ENCODE data around the gene GJA9. TPM values are rescaled to one million over a fixed set of nuclear protein-coding genes. Genes with fewer than 3 reads are reported as not detected.

GJA9 gene
- total and polyA plus RNA-seq, 2 experiments from 2014 or later = 0.21 TPM; not detected in 1

- H3K79me2 ChIP-seq (replicated peaks; ENCODE audit: insufficient read depth) = no peaks in the 10 kb centered on the region; the same call in 1 of the 2 replicates
- Mint-ChIP-seq H3K27ac (no peak overlapping the region), H3K36me3 (ENCODE audit: low read depth) (peaks cover 51% of the 10 kb centered on the region), H3K4me3 (no peak overlapping the region), H3K9me3 (no peaks in the 10 kb centered on the region), H3K27me3 (ENCODE audit: insufficient read depth, low read depth, poor library complexity) (no peaks in the 10 kb centered on the region), H3K4me1 (no peaks in the 10 kb centered on the region)
- H2AFZ ChIP-seq = no peak overlapping the region
- H3K9me2 ChIP-seq (ENCODE audit: insufficient read depth) = no peaks in the 10 kb centered on the region
- DNase-seq (ENCODE audit: low spot score) (no peak), ATAC-seq (no peak)
- H3K27me3 ChIP-seq (ENCODE audit: insufficient read depth) = no peaks in the 10 kb centered on the region
- no peak overlapping the region for H3K27ac ChIP-seq (ENCODE audit: low read depth)
- H3K36me3 ChIP-seq (ENCODE audit: insufficient read depth) = peaks cover 18% of the 10 kb centered on the region; the same call in 1 of the 2 replicates
- 0 out of 2 replicates have a peak, but pooled peaks cover 3% of the 10 kb centered on the region for H3K4me1 ChIP-seq (ENCODE audit: insufficient read depth)
- TF ChIP-seq EZH2phosphoT487 (IDR thresholded peaks at IDR 0.05; ENCODE audit: unreplicated experiment) (no peak), EZH2 (IDR thresholded peaks at IDR 0.05; ENCODE audit: low read depth, unreplicated experiment) (no peak), ETS1 (IDR thresholded peaks at IDR 0.05) (no peak), JUNB (IDR thresholded peaks at IDR 0.05; ENCODE audit: unreplicated experiment) (no peak)
- H3F3A ChIP-seq (replicated peaks; ENCODE audit: low read depth) = no peaks in the 10 kb centered on the region
- H3K4me2 ChIP-seq = no peak overlapping the region
- H3K4me3 ChIP-seq = no peak overlapping the region
- H4K20me1 ChIP-seq (replicated peaks; ENCODE audit: insufficient read depth) = 0 out of 2 replicates have a peak, but pooled peaks cover 9% of the 10 kb centered on the region
Observed at GRCh38 chr1:38848071-38848470, 33.3 kb downstream of the GJA9 start.

DNA sequence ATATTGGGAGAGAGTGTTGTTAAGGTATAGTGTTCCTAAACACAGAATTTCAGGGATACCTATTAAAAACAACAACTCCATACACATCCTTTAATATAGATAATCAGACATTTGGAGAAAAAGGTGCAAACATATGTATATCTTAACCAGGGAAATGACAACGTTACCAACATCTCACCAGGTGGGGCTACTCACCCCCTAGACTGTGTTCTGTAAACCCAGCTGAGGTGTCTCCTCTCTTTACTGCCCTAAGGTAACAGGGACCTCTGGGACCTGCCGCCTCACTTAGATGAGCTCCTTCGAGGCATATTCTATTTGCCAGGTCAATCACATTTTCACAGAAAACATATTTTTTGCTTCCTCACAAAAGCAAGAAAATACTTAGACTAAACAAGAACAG, 35.2 kb downstream of the GJA9 start:
- peaks cover 10% of the 10 kb centered on the region; the same call in 1 of the 2 replicates for H3K36me3 ChIP-seq (ENCODE audit: insufficient read depth)
- no peak overlapping the region for H3K27ac Mint-ChIP-seq
- H2AFZ ChIP-seq = no peak overlapping the region

More for the DNA sequence above, 35.2 kb downstream of the GJA9 start:
- no peaks in the 10 kb centered on the region for H3K9me3 Mint-ChIP-seq
- DNase-seq (ENCODE audit: low spot score) = no peak
- no peak; the same call in 2 of the 3 replicates for ATAC-seq
- no peaks in the 10 kb centered on the region for H3K27me3 Mint-ChIP-seq (ENCODE audit: insufficient read depth, low read depth, poor library complexity)
- Histone ChIP-seq H3K4me1 (ENCODE audit: insufficient read depth) (0 out of 2 replicates have a peak, but pooled peaks cover 3% of the 10 kb centered on the region), H3K27ac (ENCODE audit: low read depth) (no peak overlapping the region), H3K9me2 (ENCODE audit: insufficient read depth) (no peaks in the 10 kb centered on the region), H3K79me2 (replicated peaks; ENCODE audit: insufficient read depth) (no peaks in the 10 kb centered on the region; the same call in 1 of the 2 replicates), H3K4me2 (no peak overlapping the region), H3K4me3 (no peak overlapping the region), H3F3A (replicated peaks; ENCODE audit: low read depth) (no peaks in the 10 kb centered on the region), H4K20me1 (replicated peaks; ENCODE audit: insufficient read depth) (0 out of 2 replicates have a peak, but pooled peaks cover 3% of the 10 kb centered on the region), H3K27me3 (ENCODE audit: insufficient read depth) (no peaks in the 10 kb centered on the region)
- TF ChIP-seq EZH2 (IDR thresholded peaks at IDR 0.05; ENCODE audit: low read depth, unreplicated experiment) (no peak), CTCF (conservative IDR thresholded peaks at IDR 0.05; ENCODE audit: low read depth in 2 of 2) (peak in 1 of 2 experiments; percentile 45; a peak in 2 of 4 replicates), ZNF462 (CRISPR knock-in tag; IDR thresholded peaks at IDR 0.05) (no peak)
- TF ChIP-seq, protein P1, sequence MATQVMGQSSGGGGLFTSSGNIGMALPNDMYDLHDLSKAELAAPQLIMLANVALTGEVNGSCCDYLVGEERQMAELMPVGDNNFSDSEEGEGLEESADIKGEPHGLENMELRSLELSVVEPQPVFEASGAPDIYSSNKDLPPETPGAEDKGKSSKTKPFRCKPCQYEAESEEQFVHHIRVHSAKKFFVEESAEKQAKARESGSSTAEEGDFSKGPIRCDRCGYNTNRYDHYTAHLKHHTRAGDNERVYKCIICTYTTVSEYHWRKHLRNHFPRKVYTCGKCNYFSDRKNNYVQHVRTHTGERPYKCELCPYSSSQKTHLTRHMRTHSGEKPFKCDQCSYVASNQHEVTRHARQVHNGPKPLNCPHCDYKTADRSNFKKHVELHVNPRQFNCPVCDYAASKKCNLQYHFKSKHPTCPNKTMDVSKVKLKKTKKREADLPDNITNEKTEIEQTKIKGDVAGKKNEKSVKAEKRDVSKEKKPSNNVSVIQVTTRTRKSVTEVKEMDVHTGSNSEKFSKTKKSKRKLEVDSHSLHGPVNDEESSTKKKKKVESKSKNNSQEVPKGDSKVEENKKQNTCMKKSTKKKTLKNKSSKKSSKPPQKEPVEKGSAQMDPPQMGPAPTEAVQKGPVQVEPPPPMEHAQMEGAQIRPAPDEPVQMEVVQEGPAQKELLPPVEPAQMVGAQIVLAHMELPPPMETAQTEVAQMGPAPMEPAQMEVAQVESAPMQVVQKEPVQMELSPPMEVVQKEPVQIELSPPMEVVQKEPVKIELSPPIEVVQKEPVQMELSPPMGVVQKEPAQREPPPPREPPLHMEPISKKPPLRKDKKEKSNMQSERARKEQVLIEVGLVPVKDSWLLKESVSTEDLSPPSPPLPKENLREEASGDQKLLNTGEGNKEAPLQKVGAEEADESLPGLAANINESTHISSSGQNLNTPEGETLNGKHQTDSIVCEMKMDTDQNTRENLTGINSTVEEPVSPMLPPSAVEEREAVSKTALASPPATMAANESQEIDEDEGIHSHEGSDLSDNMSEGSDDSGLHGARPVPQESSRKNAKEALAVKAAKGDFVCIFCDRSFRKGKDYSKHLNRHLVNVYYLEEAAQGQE (IDR thresholded peaks at IDR 0.05; ENCODE audit: unreplicated experiment) = no peak
- H3K4me3 Mint-ChIP-seq = no peak overlapping the region
- H3K36me3 Mint-ChIP-seq (ENCODE audit: low read depth) = peaks cover 46% of the 10 kb centered on the region
- H3K4me1 Mint-ChIP-seq = no peaks in the 10 kb centered on the region
